Astrocyte (in vitro differentiated cells and primary cell): ENCODE data around the gene LRRC57.

Source experiments
- EZH2 ChIP-seq: IDR thresholded peaks from 2 replicates; pipeline ENCODE4 v1.6.1; 2012; ENCODE audit warnings: mild to moderate bottlenecking, low read length, inconsistent platforms; ENCODE audit not compliant: insufficient read depth
- TF ChIP-seq, protein P1 (sequence below): IDR thresholded peaks from 2 replicates; pipeline ENCODE4 v1.5.1; 2011; ENCODE audit warnings: low read depth, mild to moderate bottlenecking, inconsistent platforms, low read length, moderate library complexity; ENCODE audit not compliant: insufficient read depth

DNA sequence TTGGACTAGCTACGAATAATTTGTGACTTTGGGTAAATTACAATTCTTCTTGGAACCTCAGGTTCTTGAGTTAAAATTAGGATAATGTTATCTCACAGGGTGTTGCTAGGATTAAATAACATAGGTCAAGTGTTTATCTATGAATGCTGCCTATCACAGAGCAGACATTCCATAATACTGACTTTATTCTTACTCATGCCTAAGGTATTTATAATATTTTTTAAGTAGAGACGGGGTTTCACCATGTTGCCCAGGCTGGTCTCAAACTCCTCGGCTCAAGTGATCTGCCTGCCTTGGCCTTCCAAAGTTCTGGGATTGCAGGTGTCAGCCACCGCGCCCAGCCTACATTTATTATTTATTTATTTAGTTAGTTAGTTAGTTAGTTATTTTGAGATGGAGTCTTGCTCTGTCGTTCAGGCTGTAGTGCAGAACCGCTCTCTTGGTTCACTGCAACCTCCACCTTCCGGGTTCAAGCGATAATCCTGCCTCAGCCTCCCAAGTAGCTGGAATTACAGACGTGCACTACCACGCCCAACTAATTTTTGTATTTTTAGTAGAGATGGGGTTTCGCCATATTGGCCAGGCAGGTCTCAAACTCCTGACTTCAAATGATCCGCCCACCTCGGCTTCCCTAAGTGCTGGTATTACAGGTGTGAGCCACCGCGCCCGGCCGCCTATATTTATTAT, 56.9 kb downstream of the LRRC57 start:
- TF ChIP-seq, protein P1, sequence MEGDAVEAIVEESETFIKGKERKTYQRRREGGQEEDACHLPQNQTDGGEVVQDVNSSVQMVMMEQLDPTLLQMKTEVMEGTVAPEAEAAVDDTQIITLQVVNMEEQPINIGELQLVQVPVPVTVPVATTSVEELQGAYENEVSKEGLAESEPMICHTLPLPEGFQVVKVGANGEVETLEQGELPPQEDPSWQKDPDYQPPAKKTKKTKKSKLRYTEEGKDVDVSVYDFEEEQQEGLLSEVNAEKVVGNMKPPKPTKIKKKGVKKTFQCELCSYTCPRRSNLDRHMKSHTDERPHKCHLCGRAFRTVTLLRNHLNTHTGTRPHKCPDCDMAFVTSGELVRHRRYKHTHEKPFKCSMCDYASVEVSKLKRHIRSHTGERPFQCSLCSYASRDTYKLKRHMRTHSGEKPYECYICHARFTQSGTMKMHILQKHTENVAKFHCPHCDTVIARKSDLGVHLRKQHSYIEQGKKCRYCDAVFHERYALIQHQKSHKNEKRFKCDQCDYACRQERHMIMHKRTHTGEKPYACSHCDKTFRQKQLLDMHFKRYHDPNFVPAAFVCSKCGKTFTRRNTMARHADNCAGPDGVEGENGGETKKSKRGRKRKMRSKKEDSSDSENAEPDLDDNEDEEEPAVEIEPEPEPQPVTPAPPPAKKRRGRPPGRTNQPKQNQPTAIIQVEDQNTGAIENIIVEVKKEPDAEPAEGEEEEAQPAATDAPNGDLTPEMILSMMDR: no peak
- no peak for TF ChIP-seq EZH2
